ENCODE results near the gene GOLGA6L7. TPM values are rescaled to one million over a fixed set of nuclear protein-coding genes. Genes with fewer than 3 reads are reported as not detected.
A peak's percentile ranks its signal among the peaks of the same experiment; 100 is the strongest.

The GOLGA6L7 gene
- total RNA-seq, 2 experiments from 2014 or later, result not detected

DNA sequence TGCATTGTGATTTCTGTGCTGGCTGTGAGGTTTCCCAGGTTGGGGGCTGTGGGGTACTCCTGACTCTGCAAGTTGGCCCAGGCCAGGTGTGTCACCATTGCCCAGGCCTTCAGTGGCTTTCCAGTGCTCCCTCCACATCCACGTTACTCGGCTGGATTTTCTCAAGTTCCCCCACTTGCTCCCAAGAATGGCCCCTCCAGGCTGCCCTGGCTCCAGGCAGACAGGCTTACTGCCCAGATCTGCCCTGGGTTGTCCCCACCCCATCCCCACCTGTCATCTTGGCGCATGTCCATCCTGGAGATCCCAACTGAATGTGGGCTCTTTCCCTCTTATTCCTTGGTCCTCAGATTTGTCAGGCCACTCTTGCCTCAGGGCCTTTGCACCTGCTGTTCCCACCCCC, 40.9 kb upstream of the GOLGA6L7 start:
- DNase-seq, result no peak
- H3K27me3 Mint-ChIP-seq (ENCODE audit: low read depth), result no peaks in the 10 kb centered on the region
- H3K36me3 Mint-ChIP-seq (ENCODE audit: low read depth), result peaks cover 3% of the 10 kb centered on the region
- H3K4me3 Mint-ChIP-seq, result no peak overlapping the region
- CTCF ChIA-PET, result no interaction called here
- intact Hi-C loops (cut with micrococcal nuclease), result loop anchor here (5.0 kb wide), 1 partner anchor 378 kb away; the partner anchor contains the start of gene NSMCE3
- H3K9me3 Mint-ChIP-seq, result no peaks in the 10 kb centered on the region
- no peak overlapping the region for H3K27ac Mint-ChIP-seq
- peaks cover 66% of the 10 kb centered on the region for H3K4me1 Mint-ChIP-seq (ENCODE audit: low read depth)

GRCh38 chr15:28888900-28889299, 40.5 kb upstream of the GOLGA6L7 start:
- Mint-ChIP-seq H3K9me3 (no peaks in the 10 kb centered on the region), H3K4me3 (no peak overlapping the region), H3K36me3 (ENCODE audit: low read depth) (peaks cover 3% of the 10 kb centered on the region), H3K4me1 (ENCODE audit: low read depth) (peaks cover 62% of the 10 kb centered on the region), H3K27me3 (ENCODE audit: low read depth) (no peaks in the 10 kb centered on the region), H3K27ac (no peak overlapping the region)
- CTCF ChIA-PET, result no interaction called here
- intact Hi-C loops (cut with micrococcal nuclease), result loop anchor here (5.0 kb wide), 1 partner anchor 378 kb away; the partner anchor contains the start of gene NSMCE3
- no peak for DNase-seq

DNA sequence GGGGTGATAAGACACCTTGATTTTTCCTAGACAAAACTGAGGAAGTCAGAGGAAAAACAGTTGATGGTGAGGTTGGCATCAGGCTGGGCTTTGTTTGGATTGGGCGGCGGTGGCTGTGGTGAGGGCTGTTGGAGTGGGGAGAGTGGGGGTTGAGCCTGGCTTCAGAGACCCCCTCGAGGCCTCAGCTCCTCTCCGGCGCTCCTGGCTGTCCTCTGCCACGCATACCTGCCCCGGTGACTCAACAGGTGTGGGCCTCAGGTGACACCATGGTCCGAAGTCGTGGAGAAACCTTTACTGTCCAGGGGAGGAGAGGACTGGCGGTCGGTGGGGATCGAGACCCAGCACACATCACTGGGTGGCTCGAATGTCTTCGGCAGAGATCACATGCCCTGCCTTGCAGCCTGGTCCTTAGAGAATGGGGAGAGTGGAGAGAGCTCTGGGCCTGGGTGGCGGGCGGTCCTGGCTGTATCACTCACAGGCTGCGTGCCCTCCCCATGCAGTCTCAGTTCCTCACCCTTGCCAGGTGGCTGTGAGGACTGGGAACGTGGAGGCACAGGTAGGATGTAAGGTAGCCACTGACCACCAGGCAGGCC, 40.0 kb upstream of the GOLGA6L7 start:
- peaks cover 3% of the 10 kb centered on the region for H3K36me3 Mint-ChIP-seq (ENCODE audit: low read depth)
- CTCF ChIA-PET, result interaction anchor here (0.8 to 1.0 kb wide), 3 partner anchors 33 to 86 kb away, joined by 3 to 5 read pairs (median 3); no protein-coding TSS in a partner anchor
- peaks cover 57% of the 10 kb centered on the region for H3K4me1 Mint-ChIP-seq (ENCODE audit: low read depth)
- H3K4me3 Mint-ChIP-seq, result no peak overlapping the region
- no peaks in the 10 kb centered on the region for H3K27me3 Mint-ChIP-seq (ENCODE audit: low read depth)
- no peak for DNase-seq
- H3K9me3 Mint-ChIP-seq, result no peaks in the 10 kb centered on the region
- intact Hi-C loops (cut with micrococcal nuclease), result loop anchor here (5.0 kb wide), 1 partner anchor 379 kb away; the partner anchor contains the start of gene NSMCE3
- no peak overlapping the region for H3K27ac Mint-ChIP-seq

- no peak for DNase-seq
- H3K36me3 Mint-ChIP-seq (ENCODE audit: low read depth), result peaks cover 3% of the 10 kb centered on the region
- intact Hi-C loops (cut with micrococcal nuclease), result loop anchor here (5.0 kb wide), 1 partner anchor 380 kb away; the partner anchor contains the start of gene NSMCE3
- CTCF ChIA-PET, result interaction anchor here (0.8 to 1.0 kb wide), 3 partner anchors 34 to 87 kb away, joined by 3 to 5 read pairs (median 3); no protein-coding TSS in a partner anchor
- H3K4me1 Mint-ChIP-seq (ENCODE audit: low read depth), result peaks cover 50% of the 10 kb centered on the region
- peak overlapping the region; percentile 77 for H3K4me3 Mint-ChIP-seq
- H3K27me3 Mint-ChIP-seq (ENCODE audit: low read depth), result no peaks in the 10 kb centered on the region
- H3K27ac Mint-ChIP-seq, result peak overlapping the region; percentile 50
- no peaks in the 10 kb centered on the region for H3K9me3 Mint-ChIP-seq
These were observed 39.1 kb upstream of the GOLGA6L7 start for GRCh38 chr15:28887339-28888174.

DNA sequence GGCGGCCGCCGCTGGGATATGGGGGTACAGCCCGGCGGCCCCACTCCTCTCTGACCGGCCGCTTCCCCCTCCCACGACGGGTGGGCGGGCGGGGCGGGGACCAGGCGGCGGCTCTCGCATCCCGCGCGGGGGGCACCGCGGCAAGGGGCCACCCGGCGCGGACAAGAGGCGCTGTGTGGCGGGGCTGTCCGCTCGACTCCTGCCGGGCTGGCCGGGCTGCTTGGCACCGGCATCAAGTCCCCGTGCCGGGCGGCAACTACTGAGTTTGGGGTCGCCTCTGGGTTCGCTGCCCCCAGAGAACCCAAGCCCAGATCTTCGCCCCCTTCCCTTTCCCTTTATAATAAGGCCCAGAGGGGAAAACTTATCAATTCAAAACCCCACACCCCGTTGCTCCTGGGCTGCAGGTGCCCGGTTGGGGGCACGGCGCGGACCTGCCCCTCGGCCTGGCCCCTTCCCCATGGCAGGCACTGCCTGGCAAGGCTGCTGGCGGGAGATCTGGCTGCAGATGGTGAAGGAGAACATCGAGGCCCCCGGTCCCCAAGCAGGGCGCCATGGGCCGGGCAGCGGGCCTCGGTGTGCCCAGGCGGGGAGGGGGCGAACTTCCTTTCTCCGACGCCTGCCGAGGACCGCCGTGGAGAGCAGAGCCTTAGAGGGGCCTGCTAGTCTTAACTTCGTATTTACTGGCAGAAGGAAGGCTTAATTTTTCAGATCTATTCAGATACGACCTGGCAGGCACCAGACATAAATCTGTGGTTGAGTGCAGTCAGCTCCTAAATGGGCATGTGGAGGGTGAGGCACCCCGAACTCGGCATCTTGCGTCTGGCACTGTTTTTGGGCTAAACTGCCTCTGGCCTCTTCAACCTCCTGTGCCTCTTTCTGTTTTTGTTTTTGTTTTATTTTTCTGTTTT, 38.2 kb upstream of the GOLGA6L7 start:
- Mint-ChIP-seq H3K4me1 (ENCODE audit: low read depth) (peaks cover 45% of the 10 kb centered on the region), H3K27ac (peak overlapping the region; percentile 50), H3K4me3 (peak overlapping the region; percentile 77), H3K9me3 (no peaks in the 10 kb centered on the region), H3K36me3 (ENCODE audit: low read depth) (peaks cover 3% of the 10 kb centered on the region), H3K27me3 (ENCODE audit: low read depth) (no peaks in the 10 kb centered on the region)
- CTCF ChIA-PET, result interaction anchor here (1.1 kb wide), 1 partner anchor 25 kb away, joined by 3 read pairs; no protein-coding TSS in a partner anchor
- peak; percentile 34 for DNase-seq
- intact Hi-C loops (cut with micrococcal nuclease), result loop anchor here (5.0 kb wide), 1 partner anchor 381 kb away; the partner anchor contains the start of gene NSMCE3

- Mint-ChIP-seq H3K4me3 (peak within 1 kb of the TSS; percentile 77), H3K27ac (peak within 1 kb of the TSS; percentile 50)
- CTCF ChIA-PET, result interaction anchor here (1.1 kb wide), 1 partner anchor 26 kb away, joined by 3 read pairs; no protein-coding TSS in a partner anchor
These were observed 37.4 kb upstream of the GOLGA6L7 start, which contains the start of gene APBA2 for GRCh38 chr15:28885630-28886430. APBA2 (plus strand) TSS chr15:28885974; CDS start chr15:29053885, 167,911 bp downstream.

GRCh38 chr15:28885128-28885629, 36.7 kb upstream of the GOLGA6L7 start:
- Mint-ChIP-seq H3K27me3 (ENCODE audit: low read depth) (no peaks in the 10 kb centered on the region), H3K4me3 (peak overlapping the region; percentile 66), H3K27ac (no peak overlapping the region), H3K36me3 (ENCODE audit: low read depth) (no peaks in the 10 kb centered on the region), H3K9me3 (no peaks in the 10 kb centered on the region), H3K4me1 (ENCODE audit: low read depth) (peaks cover 31% of the 10 kb centered on the region)
- CTCF ChIA-PET, result interaction anchor here (1.1 kb wide), 1 partner anchor 26 kb away, joined by 3 read pairs; no protein-coding TSS in a partner anchor
- no peak for DNase-seq
- intact Hi-C loops (cut with micrococcal nuclease), result loop anchor here (1.0 to 5.0 kb wide), 2 partner anchors 90 to 382 kb away; partner anchors contain the start of gene NSMCE3

More at GRCh38 chr15:28885630-28886430, 37.4 kb upstream of the GOLGA6L7 start, which contains the start of gene APBA2:
- Mint-ChIP-seq H3K27me3 (ENCODE audit: low read depth) (no peaks in the 10 kb centered on the region), H3K36me3 (ENCODE audit: low read depth) (peaks cover 3% of the 10 kb centered on the region), H3K9me3 (no peaks in the 10 kb centered on the region), H3K4me1 (ENCODE audit: low read depth) (peaks cover 37% of the 10 kb centered on the region)
- peak; percentile 52 for DNase-seq
- intact Hi-C loops (cut with micrococcal nuclease), result loop anchor here (1.0 to 5.0 kb wide), 2 partner anchors 89 to 381 kb away; partner anchors contain the start of gene NSMCE3

DNA sequence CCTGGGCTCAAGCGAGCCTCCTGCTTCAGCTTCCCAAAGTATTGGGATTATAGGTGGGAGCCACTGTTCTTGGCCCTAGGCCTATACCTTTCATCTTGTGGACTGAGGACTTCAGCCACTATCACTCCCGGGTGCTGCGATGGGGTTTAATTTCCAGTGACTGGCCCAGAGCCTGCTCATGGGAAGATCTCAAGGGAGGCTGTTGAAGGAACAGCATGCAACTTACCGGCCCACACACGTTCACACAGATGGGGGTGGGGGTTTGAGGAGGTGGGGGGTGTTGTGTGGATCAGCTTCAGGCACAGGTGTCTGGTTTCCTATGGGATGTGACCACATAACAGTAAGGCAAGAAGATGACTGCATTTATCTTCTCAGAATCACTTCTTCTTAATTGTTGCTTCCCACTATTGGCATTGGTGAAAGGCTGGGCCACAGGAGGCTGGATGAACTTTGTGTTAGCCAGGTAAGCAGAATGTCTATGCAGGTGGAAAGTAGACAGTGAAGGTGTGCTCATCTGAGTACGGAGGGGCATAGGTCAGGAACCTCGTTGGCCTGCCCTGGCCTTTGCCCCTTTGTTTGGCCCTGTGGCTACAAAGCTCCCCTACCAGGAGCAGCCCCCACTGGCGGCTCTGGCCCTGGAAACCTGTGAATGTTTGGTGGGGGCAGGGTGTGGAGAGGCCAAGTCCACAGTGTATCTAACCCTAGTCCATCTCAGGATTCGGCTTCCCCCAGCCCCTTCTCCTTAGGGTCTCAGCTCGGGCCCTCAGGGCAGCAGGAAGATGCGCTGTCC, 35.9 kb upstream of the GOLGA6L7 start:
- peak overlapping the region; percentile 66 for H3K4me3 Mint-ChIP-seq
- intact Hi-C loops (cut with micrococcal nuclease), result no loop called here
- H3K36me3 Mint-ChIP-seq (ENCODE audit: low read depth), result no peaks in the 10 kb centered on the region
- H3K27ac Mint-ChIP-seq, result no peak overlapping the region
- H3K9me3 Mint-ChIP-seq, result no peaks in the 10 kb centered on the region
- H3K27me3 Mint-ChIP-seq (ENCODE audit: low read depth), result no peaks in the 10 kb centered on the region
- H3K4me1 Mint-ChIP-seq (ENCODE audit: low read depth), result peaks cover 22% of the 10 kb centered on the region
- DNase-seq, result no peak
- CTCF ChIA-PET, result interaction anchor here (1.2 to 2.2 kb wide), 2 partner anchors 90 to 205 kb away, joined by 4 to 8 read pairs; no protein-coding TSS in a partner anchor

DNA sequence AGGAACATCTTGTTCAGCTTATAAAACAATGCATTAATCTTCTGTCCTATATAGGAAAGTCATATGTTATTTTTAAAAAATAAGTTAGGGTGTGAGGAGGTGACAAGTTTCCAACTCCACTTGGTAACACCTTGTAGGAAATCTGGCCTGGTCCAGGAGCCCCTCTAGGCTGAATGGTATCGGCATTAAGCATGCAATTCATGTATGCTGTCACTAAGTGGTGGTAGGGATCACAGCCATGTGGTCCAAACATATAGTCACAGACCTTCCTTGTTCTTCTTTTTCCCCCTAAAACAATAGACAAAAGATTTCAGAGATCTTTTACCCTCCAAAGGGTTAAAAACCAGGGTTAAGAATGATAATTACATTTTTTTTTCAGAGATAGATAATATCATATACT, 33.2 kb upstream of the GOLGA6L7 start:
- Mint-ChIP-seq H3K4me3 (no peak overlapping the region), H3K27ac (no peak overlapping the region), H3K9me3 (no peaks in the 10 kb centered on the region), H3K36me3 (ENCODE audit: low read depth) (no peaks in the 10 kb centered on the region), H3K4me1 (ENCODE audit: low read depth) (peaks cover 3% of the 10 kb centered on the region), H3K27me3 (ENCODE audit: low read depth) (no peaks in the 10 kb centered on the region)
- CTCF ChIA-PET, result no interaction called here
- DNase-seq, result no peak
- intact Hi-C loops (cut with micrococcal nuclease), result loop anchor here (1.0 to 2.0 kb wide), 2 partner anchors 94 to 209 kb away; no protein-coding TSS in a partner anchor

GRCh38 chr15:28881170-28881569, 32.7 kb upstream of the GOLGA6L7 start:
- Mint-ChIP-seq H3K4me3 (no peak overlapping the region), H3K36me3 (ENCODE audit: low read depth) (no peaks in the 10 kb centered on the region), H3K9me3 (no peaks in the 10 kb centered on the region), H3K27me3 (ENCODE audit: low read depth) (no peaks in the 10 kb centered on the region), H3K27ac (no peak overlapping the region), H3K4me1 (ENCODE audit: low read depth) (peaks cover 8% of the 10 kb centered on the region)
- intact Hi-C loops (cut with micrococcal nuclease), result loop anchor here (1.0 to 2.0 kb wide), 2 partner anchors 94 to 210 kb away; no protein-coding TSS in a partner anchor
- DNase-seq, result no peak
- CTCF ChIA-PET, result no interaction called here

All from activated naive CD4-positive, alpha-beta T cell treated with anti-CD3 and anti-CD28 coated beads for 36 hours (primary cell).